Breast epithelium (tissue), 3 donors: ENCODE data around the gene AQP6.

ENCODE experiments used
- POLR2A ChIP-seq: fragments of 450-650 bp; IDR thresholded peaks from one replicate; pipeline ENCODE4 v1.6.1; 2016; ENCODE audit warnings: antibody characterized with exemption, mild to moderate bottlenecking, moderate library complexity
- TF ChIP-seq, protein P1 (sequence below), 3 donors: fragments of 450-650 bp; IDR thresholded peaks; one replicate each; pipeline ENCODE4 v1.5.1; 2016 to 2017; ENCODE audit warnings: antibody characterized with exemption in 3 of 3, mild to moderate bottlenecking in 3 of 3, moderate library complexity in 3 of 3

DNA sequence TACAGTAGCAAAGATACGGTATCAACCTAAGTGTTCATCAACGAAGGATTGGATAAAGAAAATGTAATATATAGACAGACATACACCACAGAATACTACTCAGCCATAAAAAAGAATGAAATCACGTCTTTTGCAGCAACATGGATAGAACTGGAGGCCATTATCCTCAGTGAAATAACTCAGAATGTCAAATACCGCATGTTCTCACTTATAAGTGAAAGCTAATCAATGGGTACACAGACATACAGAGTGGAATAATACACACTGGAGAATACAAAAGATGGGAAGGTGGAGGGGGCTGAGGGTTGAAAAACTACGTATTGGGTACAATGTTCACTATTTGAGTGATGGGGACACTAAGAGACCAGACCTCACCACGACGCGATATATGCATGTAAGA, 51.5 kb downstream of the AQP6 start:
- no peak for TF ChIP-seq POLR2A
- TF ChIP-seq, protein P1, sequence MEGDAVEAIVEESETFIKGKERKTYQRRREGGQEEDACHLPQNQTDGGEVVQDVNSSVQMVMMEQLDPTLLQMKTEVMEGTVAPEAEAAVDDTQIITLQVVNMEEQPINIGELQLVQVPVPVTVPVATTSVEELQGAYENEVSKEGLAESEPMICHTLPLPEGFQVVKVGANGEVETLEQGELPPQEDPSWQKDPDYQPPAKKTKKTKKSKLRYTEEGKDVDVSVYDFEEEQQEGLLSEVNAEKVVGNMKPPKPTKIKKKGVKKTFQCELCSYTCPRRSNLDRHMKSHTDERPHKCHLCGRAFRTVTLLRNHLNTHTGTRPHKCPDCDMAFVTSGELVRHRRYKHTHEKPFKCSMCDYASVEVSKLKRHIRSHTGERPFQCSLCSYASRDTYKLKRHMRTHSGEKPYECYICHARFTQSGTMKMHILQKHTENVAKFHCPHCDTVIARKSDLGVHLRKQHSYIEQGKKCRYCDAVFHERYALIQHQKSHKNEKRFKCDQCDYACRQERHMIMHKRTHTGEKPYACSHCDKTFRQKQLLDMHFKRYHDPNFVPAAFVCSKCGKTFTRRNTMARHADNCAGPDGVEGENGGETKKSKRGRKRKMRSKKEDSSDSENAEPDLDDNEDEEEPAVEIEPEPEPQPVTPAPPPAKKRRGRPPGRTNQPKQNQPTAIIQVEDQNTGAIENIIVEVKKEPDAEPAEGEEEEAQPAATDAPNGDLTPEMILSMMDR (IDR thresholded peaks at IDR 0.05), result no peak
